Kidney (tissue), 14 donors: ENCODE results near the gene XYLT2. TPM values are rescaled to one million over a fixed set of nuclear protein-coding genes. Genes with fewer than 3 reads are reported as not detected.

ENCODE experiments used
- DNase-seq, 5 donors: peaks; one replicate each; pipeline ENCODE4 v3.0.0-alpha.2; 2013 to 2020
- FAIRE-seq: peaks from 2 replicates; lab custom pipeline; 2012; peaks lifted over from hg19 to GRCh38; lab: Jason Lieb, UNC
- H3K27ac ChIP-seq, 2 donors: one replicate each; pipeline ENCODE4 v1.7.0; 2013; ENCODE audit warnings: low read depth in 2 of 2, low read length in 2 of 2, inconsistent platforms in 1 of 2
- H3K27me3 ChIP-seq: one replicate; pipeline ENCODE4 v1.7.1; 2013; ENCODE audit warnings: low read length, inconsistent platforms; ENCODE audit not compliant: control insufficient read depth, insufficient read depth
- H3K36me3 ChIP-seq, 3 donors: one replicate each; pipeline versions ENCODE4 v1.7.0 to v1.7.1; 2013; ENCODE audit warnings: low read length in 3 of 3, control low read depth in 1 of 3, inconsistent platforms in 1 of 3; ENCODE audit not compliant: insufficient read depth in 3 of 3, control insufficient read depth in 2 of 3
- H3K4me1 ChIP-seq, 3 donors: one replicate each; pipeline versions ENCODE4 v1.7.0 to v1.7.1; 2013; ENCODE audit warnings: low read length in 3 of 3, inconsistent platforms in 1 of 3, low read depth in 1 of 3; ENCODE audit not compliant: control insufficient read depth in 2 of 3, insufficient read depth in 2 of 3
- H3K4me3 ChIP-seq, 3 donors: one replicate each; pipeline versions ENCODE4 v1.7.0 to v1.8.1; 2013; ENCODE audit warnings: low read length in 3 of 3, control low read depth in 1 of 3, inconsistent platforms in 1 of 3
- H3K9ac ChIP-seq, 3 donors: one replicate each; pipeline versions ENCODE4 v1.7.0 to v1.7.1; 2013; ENCODE audit warnings: low read length in 3 of 3, control low read depth in 1 of 3, inconsistent platforms in 1 of 3
- H3K9me3 ChIP-seq, 3 donors: one replicate each; pipeline versions ENCODE4 v1.7.0 to v1.7.1; 2013; ENCODE audit warnings: low read length in 3 of 3, control low read depth in 1 of 3, inconsistent platforms in 1 of 3; ENCODE audit not compliant: control insufficient read depth in 2 of 3, insufficient read depth in 1 of 3
- intact Hi-C: fragments of 100-400 bp; cut with DNase I; formaldehyde crosslinking; loops from one replicate; pipeline ENCODE4 v1.11.1; 2022
- polyA plus RNA-seq: library from polyadenylated mRNA; stranded (reverse); fragments of 350-450 nt; fragmentation: Illumina TruSeq; extraction: RNeasy Lipid Tissue Mini Kit (QIAGEN cat#74804); gene quantifications from one replicate; pipeline ENCODE4 v1.2.3, GENCODE V29; 2014; ENCODE audit warnings: low read depth, low replicate concordance; ENCODE audit not compliant: insufficient read depth
- total RNA-seq: library from RNA; stranded (reverse); fragmentation: NEBNext Ultra II Directional; extraction: Animal tissue kit (Norgen Biotek cat#: 25700); gene quantifications from one replicate; pipeline ENCODE4 v1.2.1, GENCODE V29; 2021
- TF ChIP-seq, protein P1 (sequence below): IDR thresholded peaks from 3 replicates; pipeline ENCODE4 v1.5.1; 2012; ENCODE audit warnings: mild to moderate bottlenecking, moderate library complexity, borderline replicate concordance; ENCODE audit not compliant: insufficient read depth; ENCODE audit errors: extremely low read depth
- donor health status: control.
- donor health status: control.
- donor health status: control.
- donor health status: control.
- donor health status: control.
- donor health status: DM: yes; HTN: yes; CAD: no.
- donor health status: Normal renal cell carcinoma (clear cell type).

Gene XYLT2
- total and polyA plus RNA-seq, 2 donors from 2014 or later, result 21.2 to 30.0 TPM

DNA sequence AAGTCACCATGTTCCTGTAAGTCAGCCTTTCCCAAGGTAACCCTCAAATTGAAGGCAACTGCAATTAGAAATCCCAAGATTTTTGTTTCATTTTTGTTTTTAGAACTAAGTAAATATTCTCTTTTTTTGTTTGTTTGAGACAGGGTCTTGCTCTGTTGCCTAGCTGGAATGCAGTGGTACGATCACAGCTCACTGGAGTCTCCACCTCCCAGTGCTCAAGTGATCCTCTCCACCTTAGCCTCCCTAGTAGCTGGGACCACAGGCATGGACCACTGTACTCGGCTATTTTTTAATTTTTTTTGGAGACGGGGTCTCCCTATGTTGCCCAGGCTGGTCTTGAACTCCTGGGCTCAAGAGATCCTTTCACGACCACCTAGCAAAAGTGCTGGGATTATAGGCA lies 62.0 kb downstream of the XYLT2 start:
- Histone ChIP-seq H3K9ac (no peak overlapping the region), H3K4me3 (no peak overlapping the region), H3K9me3 (no peaks in the 10 kb centered on the region), H3K4me1 (no peaks in the 10 kb centered on the region), H3K27ac (no peak overlapping the region), H3K27me3 (no peaks in the 10 kb centered on the region), H3K36me3 (no peaks in the 10 kb centered on the region)
- no peak for FAIRE-seq
- DNase-seq, result no peak
- TF ChIP-seq, protein P1, sequence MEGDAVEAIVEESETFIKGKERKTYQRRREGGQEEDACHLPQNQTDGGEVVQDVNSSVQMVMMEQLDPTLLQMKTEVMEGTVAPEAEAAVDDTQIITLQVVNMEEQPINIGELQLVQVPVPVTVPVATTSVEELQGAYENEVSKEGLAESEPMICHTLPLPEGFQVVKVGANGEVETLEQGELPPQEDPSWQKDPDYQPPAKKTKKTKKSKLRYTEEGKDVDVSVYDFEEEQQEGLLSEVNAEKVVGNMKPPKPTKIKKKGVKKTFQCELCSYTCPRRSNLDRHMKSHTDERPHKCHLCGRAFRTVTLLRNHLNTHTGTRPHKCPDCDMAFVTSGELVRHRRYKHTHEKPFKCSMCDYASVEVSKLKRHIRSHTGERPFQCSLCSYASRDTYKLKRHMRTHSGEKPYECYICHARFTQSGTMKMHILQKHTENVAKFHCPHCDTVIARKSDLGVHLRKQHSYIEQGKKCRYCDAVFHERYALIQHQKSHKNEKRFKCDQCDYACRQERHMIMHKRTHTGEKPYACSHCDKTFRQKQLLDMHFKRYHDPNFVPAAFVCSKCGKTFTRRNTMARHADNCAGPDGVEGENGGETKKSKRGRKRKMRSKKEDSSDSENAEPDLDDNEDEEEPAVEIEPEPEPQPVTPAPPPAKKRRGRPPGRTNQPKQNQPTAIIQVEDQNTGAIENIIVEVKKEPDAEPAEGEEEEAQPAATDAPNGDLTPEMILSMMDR, result no peak
- intact Hi-C loops, result no loop called here

Other genes with a start within 250 kb of the XYLT2 start
- 5.0 TPM for gene SAMD14, start 216.0 kb upstream of the XYLT2 start, total RNA-seq
- 3.7 TPM for gene SAMD14, start 216.0 kb upstream of the XYLT2 start, polyA plus RNA-seq
- gene PPP1R9B, start 195.4 kb upstream of the XYLT2 start, total RNA-seq, result 64.4 TPM
- 17.1 TPM for gene PPP1R9B, start 195.4 kb upstream of the XYLT2 start, polyA plus RNA-seq
- 4.2 TPM for gene SGCA, start 180.1 kb upstream of the XYLT2 start, total RNA-seq
- 5.5 TPM for gene SGCA, start 180.1 kb upstream of the XYLT2 start, polyA plus RNA-seq
- gene COL1A1, start 144.5 kb upstream of the XYLT2 start, total RNA-seq, result 142 TPM
- gene COL1A1, start 144.5 kb upstream of the XYLT2 start, polyA plus RNA-seq, result 9.2 TPM
- gene TMEM92, start 71.7 kb upstream of the XYLT2 start, total RNA-seq, result 2.4 TPM
- gene TMEM92, start 71.7 kb upstream of the XYLT2 start, polyA plus RNA-seq, result not detected
- gene MRPL27, start 27.1 kb downstream of the XYLT2 start, total RNA-seq, result 54.0 TPM
- gene MRPL27, start 27.1 kb downstream of the XYLT2 start, polyA plus RNA-seq, result 227 TPM
- 1.0 TPM for gene EME1, start 27.1 kb downstream of the XYLT2 start, total RNA-seq
- not detected for gene EME1, start 27.1 kb downstream of the XYLT2 start, polyA plus RNA-seq
- gene LRRC59, start 51.4 kb downstream of the XYLT2 start, total RNA-seq, result 61.7 TPM
- gene LRRC59, start 51.4 kb downstream of the XYLT2 start, polyA plus RNA-seq, result 37.0 TPM
- gene ACSF2, start 80.1 kb downstream of the XYLT2 start, total RNA-seq, result 44.4 TPM
- 404 TPM for gene ACSF2, start 80.1 kb downstream of the XYLT2 start, polyA plus RNA-seq
- gene CHAD, start 122.8 kb downstream of the XYLT2 start, total RNA-seq, result 0.22 TPM
- gene CHAD, start 122.8 kb downstream of the XYLT2 start, polyA plus RNA-seq, result 0.43 TPM
- gene RSAD1, start 132.7 kb downstream of the XYLT2 start, total RNA-seq, result 38.9 TPM
- gene RSAD1, start 132.7 kb downstream of the XYLT2 start, polyA plus RNA-seq, result 39.9 TPM
- gene MYCBPAP, start 162.3 kb downstream of the XYLT2 start, total RNA-seq, result 0.72 TPM
- 2.9 TPM for gene MYCBPAP, start 162.3 kb downstream of the XYLT2 start, polyA plus RNA-seq
- gene EPN3, start 186.6 kb downstream of the XYLT2 start, total RNA-seq, result 5.0 TPM
- 28.7 TPM for gene EPN3, start 186.6 kb downstream of the XYLT2 start, polyA plus RNA-seq
- 60.4 TPM for gene SPATA20, start 201.0 kb downstream of the XYLT2 start, total RNA-seq
- 52.7 TPM for gene SPATA20, start 201.0 kb downstream of the XYLT2 start, polyA plus RNA-seq
- 0.06 TPM for gene CACNA1G, start 214.6 kb downstream of the XYLT2 start, total RNA-seq
- gene CACNA1G, start 214.6 kb downstream of the XYLT2 start, polyA plus RNA-seq, result not detected